GM12801 (cell line): ENCODE measurements around the gene SEMA7A.

Experiments
- TF ChIP-seq, protein P1 (sequence below): IDR thresholded peaks from one replicate; pipeline ENCODE4 v1.5.1; 2011; ENCODE audit warnings: control low read depth; ENCODE audit not compliant: insufficient read length; ENCODE audit errors: extremely low read depth

SEMA7A gene

DNA sequence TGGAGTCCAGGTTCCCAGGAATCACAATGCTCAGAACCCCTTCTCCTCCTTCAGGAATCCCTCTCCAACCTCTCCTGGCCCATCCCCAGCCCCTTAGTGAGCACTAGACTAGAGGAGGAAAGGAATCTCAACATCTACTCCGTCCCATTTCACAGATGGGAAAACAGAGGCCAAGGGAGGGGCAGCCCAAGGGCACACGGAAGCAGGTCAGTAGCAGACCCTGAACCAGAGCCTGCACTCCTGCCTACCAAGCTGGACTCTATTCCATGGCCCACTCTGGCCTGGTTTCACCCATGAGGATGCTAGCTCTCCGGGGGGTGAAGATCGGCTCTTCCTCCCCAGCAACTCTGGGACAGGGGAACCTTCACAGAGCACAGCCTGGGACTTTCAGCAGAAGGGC is 14.3 kb downstream of the SEMA7A start:
- TF ChIP-seq, protein P1, sequence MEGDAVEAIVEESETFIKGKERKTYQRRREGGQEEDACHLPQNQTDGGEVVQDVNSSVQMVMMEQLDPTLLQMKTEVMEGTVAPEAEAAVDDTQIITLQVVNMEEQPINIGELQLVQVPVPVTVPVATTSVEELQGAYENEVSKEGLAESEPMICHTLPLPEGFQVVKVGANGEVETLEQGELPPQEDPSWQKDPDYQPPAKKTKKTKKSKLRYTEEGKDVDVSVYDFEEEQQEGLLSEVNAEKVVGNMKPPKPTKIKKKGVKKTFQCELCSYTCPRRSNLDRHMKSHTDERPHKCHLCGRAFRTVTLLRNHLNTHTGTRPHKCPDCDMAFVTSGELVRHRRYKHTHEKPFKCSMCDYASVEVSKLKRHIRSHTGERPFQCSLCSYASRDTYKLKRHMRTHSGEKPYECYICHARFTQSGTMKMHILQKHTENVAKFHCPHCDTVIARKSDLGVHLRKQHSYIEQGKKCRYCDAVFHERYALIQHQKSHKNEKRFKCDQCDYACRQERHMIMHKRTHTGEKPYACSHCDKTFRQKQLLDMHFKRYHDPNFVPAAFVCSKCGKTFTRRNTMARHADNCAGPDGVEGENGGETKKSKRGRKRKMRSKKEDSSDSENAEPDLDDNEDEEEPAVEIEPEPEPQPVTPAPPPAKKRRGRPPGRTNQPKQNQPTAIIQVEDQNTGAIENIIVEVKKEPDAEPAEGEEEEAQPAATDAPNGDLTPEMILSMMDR, result no peak

DNA sequence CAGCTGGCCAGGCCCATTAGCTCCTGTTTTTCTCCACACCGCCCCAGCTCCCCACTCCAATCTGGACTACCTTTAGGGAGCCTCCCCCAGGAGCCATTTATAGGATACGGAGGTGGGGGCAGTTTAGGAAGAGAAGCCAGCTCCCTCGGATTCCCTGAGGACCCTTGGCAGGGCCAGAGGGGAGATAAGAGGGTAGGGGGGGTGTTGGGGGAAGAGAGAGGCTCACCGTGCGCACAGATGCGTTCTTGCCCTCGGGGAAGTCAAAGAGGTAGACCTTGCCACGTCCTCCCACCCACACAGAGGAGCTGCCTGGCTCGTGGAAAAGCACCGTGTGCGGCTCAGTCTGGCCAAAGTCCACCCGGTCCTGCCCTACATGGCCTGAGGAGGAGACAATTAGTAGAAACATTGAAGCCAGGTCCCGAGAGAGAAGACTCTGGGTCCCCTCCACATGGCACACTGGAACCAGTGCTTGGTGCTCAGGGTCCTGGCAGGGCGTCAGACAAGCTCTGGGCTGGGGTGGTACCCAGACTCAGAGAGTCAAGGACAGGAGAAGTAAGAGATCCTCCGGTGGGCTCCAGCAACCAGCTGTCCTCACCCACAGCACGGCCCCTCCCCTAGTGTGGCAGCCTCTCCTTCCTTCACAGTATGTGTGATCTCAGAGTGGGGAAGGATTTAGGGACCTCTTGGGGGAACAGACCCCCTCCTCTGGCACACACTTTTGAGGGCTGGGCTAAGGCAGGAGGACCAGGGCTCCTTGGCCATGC is 15.0 kb downstream of the SEMA7A start:
- TF ChIP-seq, protein P1, result no peak

DNA sequence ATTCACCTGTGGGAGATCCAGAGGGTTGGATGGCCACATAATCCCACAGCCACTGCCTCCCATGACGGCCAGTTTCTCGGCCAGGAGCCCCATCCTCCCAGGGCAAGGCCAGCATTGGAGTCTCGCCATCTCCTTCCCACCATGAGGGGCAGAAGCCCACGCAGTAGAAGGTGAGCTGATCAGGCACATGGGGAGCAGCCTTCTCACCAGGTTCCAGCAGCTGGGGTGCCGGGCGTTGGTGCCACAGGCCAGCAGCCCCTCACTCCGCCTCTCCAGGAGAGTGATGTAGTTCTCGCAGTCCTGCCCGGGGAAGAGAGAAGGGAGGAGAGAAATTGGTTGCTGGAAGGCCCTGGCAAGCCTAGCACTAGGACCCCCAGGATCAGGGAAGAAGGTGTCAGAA is 16.1 kb downstream of the SEMA7A start:
- TF ChIP-seq, protein P1, result no peak

DNA sequence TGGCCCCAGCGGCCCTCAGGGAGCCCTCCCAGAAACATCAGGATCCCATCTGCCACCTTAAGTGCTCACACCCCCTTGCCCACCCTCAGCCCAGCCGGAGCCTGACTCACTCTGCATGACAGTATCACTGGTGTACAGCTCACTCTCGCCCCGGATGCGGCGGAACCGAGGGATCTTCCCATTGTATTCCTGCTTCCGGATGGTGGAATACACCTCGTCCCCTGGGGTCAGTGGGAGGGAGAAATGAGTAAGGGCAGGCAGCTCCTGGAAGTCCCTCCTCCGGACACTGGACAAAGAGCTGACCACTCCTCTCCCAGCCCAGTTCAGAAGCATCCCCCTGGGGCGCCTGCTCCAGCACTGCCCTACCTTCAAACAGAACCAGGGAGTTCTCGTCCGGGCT is 16.5 kb downstream of the SEMA7A start:
- TF ChIP-seq, protein P1, result no peak

DNA sequence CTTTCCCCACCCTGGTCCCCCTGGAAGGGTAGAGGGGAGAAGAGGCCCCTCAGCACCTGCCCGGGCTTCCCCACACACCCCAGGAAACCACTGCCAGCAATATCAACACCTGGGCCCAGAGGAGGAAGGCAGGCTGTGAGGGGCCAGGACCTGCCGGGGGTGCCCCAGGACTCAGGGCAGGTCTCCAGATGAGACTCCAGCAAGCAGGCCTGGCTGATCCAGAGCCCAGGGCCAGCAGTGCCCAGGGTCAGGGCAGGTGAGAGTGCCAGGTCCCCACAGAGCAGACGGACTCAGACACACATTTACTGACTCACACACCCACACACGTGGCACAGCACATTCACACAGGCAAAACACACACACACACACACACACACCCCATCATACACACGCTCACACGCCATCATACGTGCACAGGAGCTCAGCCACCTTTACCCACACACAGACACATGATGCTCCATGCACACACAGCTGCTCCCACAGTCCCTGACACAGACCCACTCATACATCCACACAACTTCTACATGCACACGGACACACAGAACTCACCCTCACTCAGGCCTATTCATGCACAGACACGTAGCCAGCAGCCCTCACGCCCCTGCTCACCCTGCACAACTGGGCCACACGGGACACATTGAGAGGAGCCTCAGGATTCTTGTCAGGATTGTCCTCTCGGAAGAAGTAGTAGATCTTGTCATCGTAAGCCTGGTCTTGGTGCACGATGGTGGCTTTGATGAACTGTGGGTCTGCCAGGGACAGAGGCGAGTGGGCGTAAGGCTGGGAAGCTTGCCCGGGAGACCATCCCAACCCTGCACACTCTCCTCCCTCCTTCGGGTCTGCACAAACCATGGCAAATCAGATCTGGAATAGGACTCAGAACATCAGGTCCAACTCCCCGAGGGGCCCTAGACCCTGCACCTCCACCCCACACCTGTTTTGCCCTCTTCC is 17.5 kb downstream of the SEMA7A start:
- TF ChIP-seq, protein P1, result no peak

DNA sequence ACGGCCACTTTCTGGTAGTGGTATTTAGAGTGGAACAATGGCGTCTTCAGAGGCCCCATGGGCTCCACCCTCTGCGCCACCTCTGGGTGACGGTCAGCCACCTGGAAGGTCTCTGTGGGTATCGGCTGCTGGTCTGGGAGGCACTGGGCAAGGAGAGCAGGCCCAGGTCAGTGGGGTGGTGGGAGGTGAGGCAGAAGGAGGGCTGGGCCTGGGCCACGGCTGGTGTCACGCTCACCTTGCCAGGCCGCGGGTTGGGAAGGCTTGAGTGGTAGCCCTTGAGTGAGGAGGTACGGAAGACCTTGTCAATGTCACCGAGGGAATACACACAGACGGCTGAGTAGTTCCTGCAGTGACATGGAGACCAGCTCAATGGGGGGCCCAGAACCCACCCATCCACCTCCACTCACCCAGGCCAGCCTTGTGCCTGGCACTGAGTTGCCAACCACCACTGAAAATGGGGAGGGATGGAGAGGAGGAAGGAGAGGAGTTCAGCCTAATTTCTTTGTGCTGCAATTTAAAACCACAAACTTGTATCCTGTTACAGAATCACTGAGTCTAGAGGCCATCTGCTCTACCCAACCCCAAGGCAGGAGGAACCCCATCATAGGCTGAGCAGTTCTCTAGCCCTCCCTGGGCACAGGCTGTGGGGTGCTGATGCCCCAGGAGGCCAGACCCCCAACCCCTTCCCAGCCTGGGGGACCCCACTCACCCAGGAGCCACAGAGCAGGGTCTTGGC is 19.0 kb downstream of the SEMA7A start:
- TF ChIP-seq, protein P1, result no peak

DNA sequence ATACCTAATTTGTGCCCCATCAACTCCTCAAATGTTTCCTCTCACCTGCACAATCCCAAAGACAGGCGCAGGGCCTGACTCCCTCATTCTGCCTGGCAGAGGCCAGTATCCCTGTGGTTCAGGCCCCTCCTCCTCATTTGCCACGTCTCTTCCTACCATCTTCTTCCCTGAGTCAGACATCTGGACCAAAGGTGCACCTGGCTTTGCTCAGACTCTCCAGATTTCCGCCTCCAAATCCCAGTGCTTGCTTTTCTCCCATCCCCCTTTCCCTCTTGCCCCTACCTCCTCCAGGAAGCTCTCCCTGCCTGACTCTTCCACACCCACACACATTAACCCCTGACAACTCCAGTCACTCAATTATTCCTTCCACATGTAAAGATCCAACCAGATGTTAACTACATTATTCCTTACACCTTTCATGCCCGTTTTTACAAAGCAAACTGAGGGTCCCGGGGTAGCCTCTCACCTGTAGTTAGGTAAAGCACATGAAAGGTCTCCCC is 19.6 kb downstream of the SEMA7A start:
- TF ChIP-seq, protein P1, result no peak
